ENCODE data around the gene PRDX1.
"Not testable (repeated sequence)": the region's sequence is repeated elsewhere in the genome, so short reads cannot be mapped to it uniquely, and the experiment has no call there.

PRDX1 gene

GRCh38 chr1:45503462-45504360, 18.0 kb downstream of the PRDX1 start:
- DNase-seq: no peak

GRCh38 chr1:45501505-45501859, 20.2 kb downstream of the PRDX1 start:
- no peak for DNase-seq

- DNase-seq: no peak
Observed at GRCh38 chr1:45499415-45499769, 22.3 kb downstream of the PRDX1 start.

GRCh38 chr1:45498279-45498678, 23.4 kb downstream of the PRDX1 start:
- DNase-seq: no peak

- peak; percentile 60 for DNase-seq
Observed at GRCh38 chr1:45493116-45493697, 28.5 kb downstream of the PRDX1 start.

GRCh38 chr1:45492691-45493090, 29.0 kb downstream of the PRDX1 start:
- DNase-seq: no peak

GRCh38 chr1:45491487-45492260, 30.0 kb downstream of the PRDX1 start:
- no peak for DNase-seq

GRCh38 chr1:45490626-45491486, 30.8 kb downstream of the PRDX1 start, which contains the start of gene TESK2:
Gene TESK2 (minus strand): TSS chr1:45491163. CDS start chr1:45457785, 33,378 bp downstream.
- DNase-seq: peak; percentile 95

GRCh38 chr1:45490121-45490625, 31.5 kb downstream of the PRDX1 start:
- no peak for DNase-seq

GRCh38 chr1:45489379-45489778, 32.3 kb downstream of the PRDX1 start:
- DNase-seq: peak; percentile 76

- no peak for DNase-seq
Observed at GRCh38 chr1:45488666-45489377, 32.9 kb downstream of the PRDX1 start.

GRCh38 chr1:45485949-45486348, 35.7 kb downstream of the PRDX1 start:
- DNase-seq: no peak

- no peak for DNase-seq
Observed at GRCh38 chr1:45479039-45479748, 42.5 kb downstream of the PRDX1 start.

GRCh38 chr1:45478121-45478814, 43.4 kb downstream of the PRDX1 start:
- no peak for DNase-seq

GRCh38 chr1:45477646-45478045, 44.0 kb downstream of the PRDX1 start:
- DNase-seq: no peak

GRCh38 chr1:45474194-45474593, 47.5 kb downstream of the PRDX1 start:
- not testable (repeated sequence) for DNase-seq

GRCh38 chr1:45473302-45473701, 48.4 kb downstream of the PRDX1 start:
- no peak for DNase-seq

- DNase-seq: no peak
Observed at GRCh38 chr1:45470306-45470798, 51.3 kb downstream of the PRDX1 start.

- not testable (repeated sequence) for DNase-seq
Observed at GRCh38 chr1:45467353-45467752, 54.3 kb downstream of the PRDX1 start.

GRCh38 chr1:45465277-45465676, 56.4 kb downstream of the PRDX1 start:
- no peak for DNase-seq

Data from stimulated activated CD8-positive, alpha-beta memory T cell treated with anti-CD3 and anti-CD28 coated beads, Interleukin-4, amount 100 ng/mL, for 48 hours (primary cell).